Measurements from ENCODE around the gene TSPAN9. TPM values are rescaled to one million over a fixed set of nuclear protein-coding genes. Genes with fewer than 3 reads are reported as not detected.

TSPAN9 gene
- total RNA-seq, 1 experiment from 2014 or later = 9.6 TPM

GRCh38 chr12:3042394-3042793 lies 34.8 kb upstream of the TSPAN9 start:
- no peaks in the 10 kb centered on the region for H3K36me3 ChIP-seq (ENCODE audit: low read depth)
- no peaks in the 10 kb centered on the region for H3K9me2 ChIP-seq (ENCODE audit: insufficient read depth)
- no peaks in the 10 kb centered on the region for H3K9me3 ChIP-seq (ENCODE audit: insufficient read depth, low read depth)
- no peaks in the 10 kb centered on the region for H3K27me3 ChIP-seq (ENCODE audit: insufficient read depth, low read depth)
- ChIA-PET CTCF (interaction anchor here (0.7 to 1.5 kb wide), 3 partner anchors 13 to 188 kb away, joined by 3 to 8 read pairs (median 4); no protein-coding TSS in a partner anchor), POLR2A (ENCODE audit: unreplicated experiment) (no interaction called here)
- no peaks in the 10 kb centered on the region for H3K4me1 ChIP-seq (replicated peaks; ENCODE audit: insufficient read depth)
- H3K27ac ChIP-seq = no peak overlapping the region
- intact Hi-C loops (cut with micrococcal nuclease; ENCODE audit: unreplicated experiment) = loop anchor here (5.0 kb wide), 1 partner anchor 165 kb away; the partner anchor contains the start of genes FOXM1 and RHNO1
- H2AFZ ChIP-seq = no peak overlapping the region
- no TSS peak for BruUV-seq (replicated peaks)
- no peak for DNase-seq
- no peak overlapping the region for H3K4me3 ChIP-seq
- peaks cover 8% of the 10 kb centered on the region; the same call in 1 of the 2 replicates for H3F3A ChIP-seq (ENCODE audit: insufficient read depth, low read depth)
- no peaks in the 10 kb centered on the region; the same call in 1 of the 2 replicates for H4K20me1 ChIP-seq (ENCODE audit: insufficient read depth)
- no peaks in the 10 kb centered on the region for H3K79me2 ChIP-seq (ENCODE audit: low read depth)
- no peak overlapping the region for H3K4me2 ChIP-seq
- TF ChIP-seq, protein P1, sequence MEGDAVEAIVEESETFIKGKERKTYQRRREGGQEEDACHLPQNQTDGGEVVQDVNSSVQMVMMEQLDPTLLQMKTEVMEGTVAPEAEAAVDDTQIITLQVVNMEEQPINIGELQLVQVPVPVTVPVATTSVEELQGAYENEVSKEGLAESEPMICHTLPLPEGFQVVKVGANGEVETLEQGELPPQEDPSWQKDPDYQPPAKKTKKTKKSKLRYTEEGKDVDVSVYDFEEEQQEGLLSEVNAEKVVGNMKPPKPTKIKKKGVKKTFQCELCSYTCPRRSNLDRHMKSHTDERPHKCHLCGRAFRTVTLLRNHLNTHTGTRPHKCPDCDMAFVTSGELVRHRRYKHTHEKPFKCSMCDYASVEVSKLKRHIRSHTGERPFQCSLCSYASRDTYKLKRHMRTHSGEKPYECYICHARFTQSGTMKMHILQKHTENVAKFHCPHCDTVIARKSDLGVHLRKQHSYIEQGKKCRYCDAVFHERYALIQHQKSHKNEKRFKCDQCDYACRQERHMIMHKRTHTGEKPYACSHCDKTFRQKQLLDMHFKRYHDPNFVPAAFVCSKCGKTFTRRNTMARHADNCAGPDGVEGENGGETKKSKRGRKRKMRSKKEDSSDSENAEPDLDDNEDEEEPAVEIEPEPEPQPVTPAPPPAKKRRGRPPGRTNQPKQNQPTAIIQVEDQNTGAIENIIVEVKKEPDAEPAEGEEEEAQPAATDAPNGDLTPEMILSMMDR (conservative IDR thresholded peaks at IDR 0.05) = no peak

DNA sequence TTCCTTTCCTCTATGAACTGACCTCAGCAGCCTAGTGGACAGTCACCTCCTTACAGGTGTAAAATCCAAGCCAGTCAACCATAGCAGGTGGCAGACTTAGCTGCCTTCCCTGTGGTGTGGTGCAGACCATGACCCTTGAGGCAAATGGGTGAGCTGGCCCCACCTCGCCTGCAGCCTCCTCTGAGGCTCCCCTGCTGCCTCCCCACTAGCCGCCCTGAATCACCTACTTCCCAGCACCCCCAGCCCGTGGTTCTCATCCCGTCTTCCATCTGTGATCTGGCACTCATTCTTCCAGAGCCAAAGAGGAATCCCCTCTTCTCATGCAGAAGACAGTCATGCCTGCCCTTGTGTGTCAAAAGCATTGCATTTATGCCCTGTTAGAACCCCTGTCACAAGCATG lies 34.4 kb upstream of the TSPAN9 start:
- H3K36me3 ChIP-seq (ENCODE audit: low read depth) = no peaks in the 10 kb centered on the region
- H3K27ac ChIP-seq = no peak overlapping the region
- no peaks in the 10 kb centered on the region for H3K79me2 ChIP-seq (ENCODE audit: low read depth)
- H3K9me3 ChIP-seq (ENCODE audit: insufficient read depth, low read depth) = no peaks in the 10 kb centered on the region
- H3K4me3 ChIP-seq = no peak overlapping the region
- DNase-seq = no peak
- no peak overlapping the region for H2AFZ ChIP-seq
- ChIA-PET POLR2A (ENCODE audit: unreplicated experiment) (no interaction called here), CTCF (interaction anchor here (0.7 kb wide), 1 partner anchor 13 kb away, joined by 3 read pairs; no protein-coding TSS in a partner anchor)
- H3K4me2 ChIP-seq = no peak overlapping the region
- intact Hi-C loops (cut with micrococcal nuclease; ENCODE audit: unreplicated experiment) = loop anchor here (5.0 kb wide), 1 partner anchor 166 kb away; the partner anchor contains the start of genes FOXM1 and RHNO1
- no peaks in the 10 kb centered on the region for H3K4me1 ChIP-seq (replicated peaks; ENCODE audit: insufficient read depth)
- H3F3A ChIP-seq (ENCODE audit: insufficient read depth, low read depth) = peaks cover 8% of the 10 kb centered on the region; the same call in 1 of the 2 replicates
- H3K27me3 ChIP-seq (ENCODE audit: insufficient read depth, low read depth) = no peaks in the 10 kb centered on the region
- H4K20me1 ChIP-seq (ENCODE audit: insufficient read depth) = no peaks in the 10 kb centered on the region; the same call in 1 of the 2 replicates
- no peaks in the 10 kb centered on the region for H3K9me2 ChIP-seq (ENCODE audit: insufficient read depth)
- no peak for TF ChIP-seq EZH2 (IDR thresholded peaks at IDR 0.05; ENCODE audit: low read depth)
- TF ChIP-seq, protein P1 (conservative IDR thresholded peaks at IDR 0.05) = no peak
- BruUV-seq (replicated peaks) = no TSS peak

- ChIA-PET CTCF (no interaction called here), POLR2A (ENCODE audit: unreplicated experiment) (no interaction called here)
- no TSS peak for BruUV-seq (replicated peaks)
- Histone ChIP-seq H3K27me3 (ENCODE audit: insufficient read depth, low read depth) (no peaks in the 10 kb centered on the region), H3K27ac (no peak overlapping the region), H4K20me1 (ENCODE audit: insufficient read depth) (no peaks in the 10 kb centered on the region; the same call in 1 of the 2 replicates), H3K9me2 (ENCODE audit: insufficient read depth) (no peaks in the 10 kb centered on the region), H3K36me3 (ENCODE audit: low read depth) (no peaks in the 10 kb centered on the region), H3K4me2 (no peak overlapping the region), H3K4me1 (replicated peaks; ENCODE audit: insufficient read depth) (no peaks in the 10 kb centered on the region), H3K79me2 (ENCODE audit: low read depth) (no peaks in the 10 kb centered on the region), H3K4me3 (no peak overlapping the region), H2AFZ (no peak overlapping the region), H3K9me3 (ENCODE audit: insufficient read depth, low read depth) (no peaks in the 10 kb centered on the region), H3F3A (ENCODE audit: insufficient read depth, low read depth) (peaks cover 8% of the 10 kb centered on the region; the same call in 1 of the 2 replicates)
- no peak for DNase-seq
- intact Hi-C loops (cut with micrococcal nuclease; ENCODE audit: unreplicated experiment) = loop anchor here (5.0 kb wide), 1 partner anchor 166 kb away; the partner anchor contains the start of genes FOXM1 and RHNO1
- TF ChIP-seq, protein P1 (conservative IDR thresholded peaks at IDR 0.05) = no peak
- no peak for TF ChIP-seq EZH2 (IDR thresholded peaks at IDR 0.05; ENCODE audit: low read depth)
These were observed 33.8 kb upstream of the TSPAN9 start for GRCh38 chr12:3043406-3043805.
